HL-60 (cell line): ENCODE measurements around the gene TMEM150B.

ENCODE experiments used
- CTCF ChIP-seq: IDR thresholded peaks from one replicate; pipeline ENCODE4 v1.5.1; 2011; ENCODE audit warnings: low read length, control low read depth, inconsistent platforms; ENCODE audit not compliant: insufficient read depth
- GABPA ChIP-seq: IDR thresholded peaks from 2 replicates; pipeline ENCODE4 v1.6.1; 2012; ENCODE audit warnings: low read depth
- POLR2AphosphoS5 ChIP-seq: IDR thresholded peaks from 2 replicates; pipeline ENCODE4 v1.6.1; 2012; ENCODE audit warnings: low read depth
- SPI1 ChIP-seq: IDR thresholded peaks from 2 replicates; pipeline ENCODE4 v1.6.1; 2012; ENCODE audit warnings: low read depth, mild to moderate bottlenecking, borderline replicate concordance

- no peak for TF ChIP-seq CTCF
- no peak for TF ChIP-seq GABPA
- no peak for TF ChIP-seq POLR2AphosphoS5
- TF ChIP-seq SPI1: no peak
Measured at GRCh38 chr19:55299991-55300390, 25.1 kb downstream of the TMEM150B start.
